ENCODE results near the gene LARP4. TPM values are rescaled to one million over a fixed set of nuclear protein-coding genes. Genes with fewer than 3 reads are reported as not detected.
"Not testable (repeated sequence)": the region's sequence is repeated elsewhere in the genome, so short reads cannot be mapped to it uniquely, and the experiment has no call there.

The LARP4 gene
- total RNA-seq, 4 donors from 2014 or later, result 15.9 to 98.6 (median 70.8) TPM

DNA sequence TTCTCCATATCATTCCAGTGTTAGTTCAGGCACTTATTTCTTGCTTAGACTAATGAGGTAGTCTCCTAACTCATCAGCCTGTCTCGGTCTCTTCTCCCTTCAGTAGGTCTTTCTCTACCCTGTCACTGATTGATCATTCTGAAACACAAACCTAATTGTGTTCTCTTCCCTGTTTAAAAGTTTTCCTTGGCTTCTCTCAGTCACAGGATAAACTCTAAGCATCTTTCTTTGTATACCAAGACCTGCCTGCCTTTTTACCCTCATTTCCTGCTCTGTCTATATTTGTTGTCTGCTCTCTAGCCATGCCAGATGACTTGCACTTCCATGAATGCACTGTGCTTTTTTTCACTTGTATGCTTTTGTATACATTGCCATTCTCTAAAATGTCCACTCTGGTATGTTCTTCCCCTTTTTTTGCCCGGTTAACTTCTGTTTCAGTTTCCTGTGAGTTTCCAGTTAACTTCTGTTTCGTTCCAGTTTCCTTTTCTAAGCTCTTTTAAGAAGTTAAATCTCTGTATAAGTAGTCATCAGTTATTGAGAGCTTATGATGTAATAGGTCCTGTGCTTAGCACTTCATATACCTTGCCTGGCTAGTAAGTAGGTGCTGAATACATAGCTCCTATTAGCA lies 116.8 kb downstream of the LARP4 start:
- no peaks in the 10 kb centered on the region for H3K36me3 ChIP-seq
- intact Hi-C loops (cut with DNase I; ENCODE audit: low total_unique reads), result no loop called here
- H3K27me3 ChIP-seq, result no peaks in the 10 kb centered on the region
- H3K4me1 ChIP-seq, result no peaks in the 10 kb centered on the region
- H3K27ac ChIP-seq, result no peak overlapping the region
- no peaks in the 10 kb centered on the region for H3K9me3 ChIP-seq
- DNase-seq, result no peak
- H3K4me3 ChIP-seq, result no peak overlapping the region
- TF ChIP-seq, protein P1, sequence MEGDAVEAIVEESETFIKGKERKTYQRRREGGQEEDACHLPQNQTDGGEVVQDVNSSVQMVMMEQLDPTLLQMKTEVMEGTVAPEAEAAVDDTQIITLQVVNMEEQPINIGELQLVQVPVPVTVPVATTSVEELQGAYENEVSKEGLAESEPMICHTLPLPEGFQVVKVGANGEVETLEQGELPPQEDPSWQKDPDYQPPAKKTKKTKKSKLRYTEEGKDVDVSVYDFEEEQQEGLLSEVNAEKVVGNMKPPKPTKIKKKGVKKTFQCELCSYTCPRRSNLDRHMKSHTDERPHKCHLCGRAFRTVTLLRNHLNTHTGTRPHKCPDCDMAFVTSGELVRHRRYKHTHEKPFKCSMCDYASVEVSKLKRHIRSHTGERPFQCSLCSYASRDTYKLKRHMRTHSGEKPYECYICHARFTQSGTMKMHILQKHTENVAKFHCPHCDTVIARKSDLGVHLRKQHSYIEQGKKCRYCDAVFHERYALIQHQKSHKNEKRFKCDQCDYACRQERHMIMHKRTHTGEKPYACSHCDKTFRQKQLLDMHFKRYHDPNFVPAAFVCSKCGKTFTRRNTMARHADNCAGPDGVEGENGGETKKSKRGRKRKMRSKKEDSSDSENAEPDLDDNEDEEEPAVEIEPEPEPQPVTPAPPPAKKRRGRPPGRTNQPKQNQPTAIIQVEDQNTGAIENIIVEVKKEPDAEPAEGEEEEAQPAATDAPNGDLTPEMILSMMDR (IDR thresholded peaks at IDR 0.05), result no peak
- TF ChIP-seq POLR2A (IDR thresholded peaks at IDR 0.05), result no peak

DNA sequence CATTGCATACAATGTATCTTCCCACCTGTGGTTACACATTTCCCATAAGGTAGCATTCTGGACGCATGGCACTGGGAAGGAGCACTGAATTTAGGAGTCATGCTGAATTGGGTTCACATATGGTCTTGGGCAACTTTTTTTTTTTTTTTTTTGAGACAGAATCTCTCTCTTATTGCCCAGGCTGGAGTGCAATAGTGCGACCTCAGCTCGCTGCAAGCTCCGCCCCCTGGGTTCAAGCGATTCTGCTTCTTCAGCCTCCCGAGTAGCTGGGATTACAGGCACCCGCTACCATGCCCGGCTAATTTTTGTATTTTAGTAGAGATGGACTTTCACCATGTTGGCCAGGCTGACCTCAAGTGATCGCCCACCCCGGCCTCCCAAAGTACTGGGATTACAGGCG lies 117.4 kb downstream of the LARP4 start:
- DNase-seq, result no peak
- no peaks in the 10 kb centered on the region for H3K4me1 ChIP-seq
- H3K36me3 ChIP-seq, result no peaks in the 10 kb centered on the region
- H3K27ac ChIP-seq, result no peak overlapping the region
- TF ChIP-seq, protein P1 (IDR thresholded peaks at IDR 0.05), result no peak
- TF ChIP-seq POLR2A (IDR thresholded peaks at IDR 0.05), result no peak
- H3K4me3 ChIP-seq, result no peak overlapping the region
- no peaks in the 10 kb centered on the region for H3K9me3 ChIP-seq
- intact Hi-C loops (cut with DNase I; ENCODE audit: low total_unique reads), result no loop called here
- no peaks in the 10 kb centered on the region for H3K27me3 ChIP-seq

DNA sequence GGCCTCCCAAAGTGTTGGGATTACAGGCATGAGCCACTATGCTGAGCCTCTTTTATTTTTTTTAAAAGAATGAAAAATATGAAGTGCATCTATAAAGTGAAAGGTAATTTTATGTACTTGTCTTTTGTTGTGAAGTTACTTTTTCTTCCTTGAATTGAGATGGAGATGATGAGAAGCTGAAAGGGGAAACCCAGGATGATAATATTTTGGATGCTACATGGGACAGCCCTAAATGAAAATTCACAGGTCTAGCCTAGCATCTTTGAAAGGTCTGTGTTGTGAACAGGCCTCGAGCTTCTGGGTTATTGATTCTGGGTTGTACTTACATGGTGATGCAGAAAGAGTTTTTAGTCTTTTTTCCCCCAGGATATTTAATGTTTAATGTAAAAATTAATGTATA lies 118.7 kb downstream of the LARP4 start:
- Histone ChIP-seq H3K27ac (no peak overlapping the region), H3K4me3 (no peak overlapping the region), H3K4me1 (no peaks in the 10 kb centered on the region), H3K36me3 (no peaks in the 10 kb centered on the region), H3K27me3 (no peaks in the 10 kb centered on the region), H3K9me3 (no peaks in the 10 kb centered on the region)
- intact Hi-C loops (cut with DNase I; ENCODE audit: low total_unique reads), result no loop called here
- DNase-seq, result no peak
- TF ChIP-seq, protein P1 (IDR thresholded peaks at IDR 0.05), result no peak
- TF ChIP-seq POLR2A (IDR thresholded peaks at IDR 0.05), result no peak

DNA sequence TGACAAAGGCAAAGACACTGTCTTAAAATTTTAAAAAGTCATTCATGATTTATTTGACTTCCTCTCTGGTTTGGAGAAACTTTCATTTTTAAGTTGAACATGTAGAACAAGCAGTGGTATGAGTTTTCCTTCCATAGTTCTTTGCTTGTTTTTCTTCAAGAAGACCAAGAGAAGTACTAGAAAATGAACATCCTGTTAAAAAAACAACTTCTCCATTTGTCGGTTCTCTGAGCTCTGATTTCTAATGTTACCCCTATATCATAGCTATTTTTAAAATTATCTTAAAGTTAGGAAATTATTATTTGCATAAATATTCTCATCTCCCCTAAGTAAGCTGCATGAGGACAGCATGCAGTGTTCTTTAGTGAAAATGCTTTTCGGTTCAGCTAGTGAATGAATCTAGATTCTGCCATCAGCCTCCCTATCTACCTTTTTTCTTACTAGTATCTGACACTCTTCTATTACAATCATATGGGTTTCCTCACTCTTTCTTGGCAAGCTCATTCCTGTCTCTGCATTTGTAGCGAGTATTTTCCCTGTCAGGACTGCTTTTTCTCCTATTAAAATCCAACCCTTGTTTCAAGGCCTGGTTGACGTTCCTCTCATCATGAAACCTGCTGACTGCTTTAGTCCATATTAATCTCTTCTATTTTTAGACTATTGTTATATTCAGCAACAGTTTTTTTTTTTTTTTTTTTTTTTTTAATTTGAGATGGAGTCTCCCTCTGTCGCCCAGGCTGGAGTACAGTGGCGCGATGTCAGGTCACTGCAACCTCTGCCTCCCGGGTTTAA lies 119.9 kb downstream of the LARP4 start:
- no peaks in the 10 kb centered on the region for H3K27me3 ChIP-seq
- H3K4me1 ChIP-seq, result no peaks in the 10 kb centered on the region
- no peak overlapping the region for H3K4me3 ChIP-seq
- intact Hi-C loops (cut with DNase I; ENCODE audit: low total_unique reads), result no loop called here
- peak in 1 of 2 donors; percentile 29 for DNase-seq
- H3K27ac ChIP-seq, result peak overlapping the region; percentile 54 to 70
- no peak for TF ChIP-seq POLR2A (IDR thresholded peaks at IDR 0.05)
- H3K9me3 ChIP-seq, result no peaks in the 10 kb centered on the region
- no peaks in the 10 kb centered on the region for H3K36me3 ChIP-seq

DNA sequence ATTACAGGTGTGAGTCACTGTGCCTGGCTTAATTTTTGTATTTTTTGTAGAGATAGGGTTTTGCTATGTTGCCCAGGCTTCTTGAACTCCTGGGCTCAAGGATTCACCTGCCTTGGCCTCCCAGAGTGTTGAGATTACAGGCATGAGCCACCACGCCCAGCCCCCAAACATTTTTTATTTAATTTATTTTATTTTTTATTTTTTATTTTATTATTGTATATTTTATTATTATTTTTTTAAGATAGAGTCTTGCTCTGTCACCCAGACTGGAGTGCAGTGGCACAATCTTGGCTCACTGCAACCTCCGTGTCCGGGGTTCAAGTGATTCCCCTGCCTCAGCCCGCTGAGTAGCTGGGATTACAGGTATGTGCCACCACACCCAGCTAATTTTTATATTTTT lies 121.1 kb downstream of the LARP4 start:
- not testable (repeated sequence) for H3K27ac ChIP-seq

DNA sequence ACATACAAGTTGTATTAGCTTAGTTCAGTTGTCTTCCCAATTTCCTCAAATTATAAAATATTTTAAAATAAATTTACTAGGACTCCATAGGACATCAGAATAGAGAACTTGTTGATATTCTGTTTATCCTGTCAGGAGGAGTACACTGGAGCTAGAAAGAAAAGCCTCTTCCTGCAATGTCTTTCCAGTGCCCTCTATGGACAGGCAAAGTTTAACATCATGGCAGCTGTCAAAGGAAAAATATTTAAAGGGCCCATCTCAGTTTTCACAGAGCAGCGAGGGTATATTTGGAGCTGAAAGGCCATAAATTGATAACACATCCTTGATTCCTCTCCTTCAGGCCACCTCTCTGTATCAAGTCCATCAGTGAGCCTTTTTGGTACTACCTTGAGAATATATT lies 123.1 kb downstream of the LARP4 start:
- DNase-seq, result no peak
- no peaks in the 10 kb centered on the region for H3K36me3 ChIP-seq
- H3K4me3 ChIP-seq, result no peak overlapping the region
- no peaks in the 10 kb centered on the region for H3K4me1 ChIP-seq
- no peaks in the 10 kb centered on the region for H3K27me3 ChIP-seq
- intact Hi-C loops (cut with DNase I; ENCODE audit: low total_unique reads), result no loop called here
- H3K27ac ChIP-seq, result no peak overlapping the region
- H3K9me3 ChIP-seq, result no peaks in the 10 kb centered on the region
- TF ChIP-seq, protein P1 (IDR thresholded peaks at IDR 0.05), result no peak
- no peak for TF ChIP-seq POLR2A (IDR thresholded peaks at IDR 0.05)

More for the DNA sequence above, 121.1 kb downstream of the LARP4 start:
- H3K27me3 ChIP-seq; H3K9me3 ChIP-seq; intact Hi-C loops (cut with DNase I; ENCODE audit: low total_unique reads); H3K4me3 ChIP-seq; DNase-seq; H3K4me1 ChIP-seq; H3K36me3 ChIP-seq: not testable (repeated sequence)

All from uterus (tissue), 4 donors.